Lower lobe of right lung (tissue), 2 donors: ENCODE measurements around the gene GPR157. TPM values are rescaled to one million over a fixed set of nuclear protein-coding genes. Genes with fewer than 3 reads are reported as not detected.

Experiments used
- ATAC-seq, 2 donors: fragments of 200-7000 bp; cut with Tn5 transposase; one replicate each; pipeline ENCODE4 v1.9.1; 2020 to 2022; ENCODE audit warnings: mild to moderate bottlenecking in 2 of 2, moderate library complexity in 2 of 2
- DNase-seq: peaks from one replicate; pipeline ENCODE4 v3.0.0-alpha.2; 2020
- H3K27ac ChIP-seq: fragments of 200-600 bp; one replicate; pipeline ENCODE4 v1.8.0; 2022
- H3K27me3 ChIP-seq: fragments of 200-600 bp; one replicate; pipeline ENCODE4 v1.8.0; 2022; ENCODE audit warnings: low read depth
- H3K36me3 ChIP-seq: fragments of 200-600 bp; one replicate; pipeline ENCODE4 v1.8.0; 2022; ENCODE audit warnings: mild to moderate bottlenecking
- H3K4me1 ChIP-seq: fragments of 200-600 bp; one replicate; pipeline ENCODE4 v1.8.0; 2022
- H3K4me3 ChIP-seq: fragments of 200-600 bp; one replicate; pipeline ENCODE4 v1.8.0; 2022; ENCODE audit warnings: mild to moderate bottlenecking
- H3K9me3 ChIP-seq: fragments of 200-600 bp; one replicate; pipeline ENCODE4 v1.8.0; 2022
- CTCF ChIP-seq: fragments of 200-600 bp; IDR thresholded peaks from one replicate; pipeline ENCODE4 v1.8.0; 2022; ENCODE audit warnings: antibody characterized with exemption, mild to moderate bottlenecking
- intact Hi-C: fragments of 100-400 bp; cut with DNase I; formaldehyde crosslinking; loops from one replicate; pipeline ENCODE4 v1.11.0; 2022
- total RNA-seq: library from RNA; stranded (reverse); fragmentation: NEBNext Ultra II Directional; extraction: Animal tissue kit (Norgen Biotek cat#: 25700); gene quantifications from one replicate; pipeline ENCODE4 v1.2.1, GENCODE V29; 2021
- donor health status: DM: no; HTN: yes; CAD: no; lungs with severe emphysema.

The GPR157 gene
- total RNA-seq, 1 donor from 2014 or later, result 14.2 TPM

GRCh38 chr1:9135073-9135836 lies 6.4 kb upstream of the GPR157 start:
- Histone ChIP-seq H3K4me1 (no peaks in the 10 kb centered on the region), H3K9me3 (no peaks in the 10 kb centered on the region), H3K27me3 (no peaks in the 10 kb centered on the region), H3K36me3 (no peaks in the 10 kb centered on the region), H3K27ac (peak overlapping the region; percentile 44), H3K4me3 (no peak overlapping the region)
- intact Hi-C loops, result no loop called here
- no peak for TF ChIP-seq CTCF
- ATAC-seq, result peak; percentile 48 to 57
- no peak for DNase-seq

GRCh38 chr1:9133870-9134585 lies 5.1 kb upstream of the GPR157 start:
- no peak for TF ChIP-seq CTCF
- Histone ChIP-seq H3K27me3 (no peaks in the 10 kb centered on the region), H3K27ac (peak overlapping the region; percentile 44), H3K4me1 (no peaks in the 10 kb centered on the region), H3K9me3 (no peaks in the 10 kb centered on the region), H3K4me3 (no peak overlapping the region), H3K36me3 (no peaks in the 10 kb centered on the region)
- intact Hi-C loops, result no loop called here
- ATAC-seq, result no peak
- DNase-seq, result peak; percentile 0

GRCh38 chr1:9129266-9130041 lies 552 bp upstream of the GPR157 start:
- DNase-seq, result peak; percentile 96
- peak; percentile 90 for ATAC-seq
- H3K4me1 ChIP-seq, result peaks cover 32% of the 10 kb centered on the region
- H3K27ac ChIP-seq, result peak overlapping the region; percentile 80
- peak overlapping the region; percentile 69 for H3K4me3 ChIP-seq
- no peak for TF ChIP-seq CTCF
- intact Hi-C loops, result no loop called here
- no peaks in the 10 kb centered on the region for H3K36me3 ChIP-seq
- no peaks in the 10 kb centered on the region for H3K9me3 ChIP-seq
- H3K27me3 ChIP-seq, result no peaks in the 10 kb centered on the region

GRCh38 chr1:9128166-9128519 lies 759 bp downstream of the GPR157 start:
- ATAC-seq (peak; percentile 48 to 62), DNase-seq (peak; percentile 76)
- Histone ChIP-seq H3K36me3 (no peaks in the 10 kb centered on the region), H3K27ac (peak overlapping the region; percentile 85), H3K4me3 (peak overlapping the region; percentile 69), H3K4me1 (peaks cover 32% of the 10 kb centered on the region), H3K9me3 (no peaks in the 10 kb centered on the region), H3K27me3 (no peaks in the 10 kb centered on the region)
- TF ChIP-seq CTCF, result no peak
- intact Hi-C loops, result no loop called here

GRCh38 chr1:9127395-9128165 lies 1.3 kb downstream of the GPR157 start:
- ATAC-seq (peak in 1 of 2 donors; percentile 9), DNase-seq (peak; percentile 51)
- no peak for TF ChIP-seq CTCF
- H3K9me3 ChIP-seq, result no peaks in the 10 kb centered on the region
- peak overlapping the region; percentile 85 for H3K27ac ChIP-seq
- H3K4me3 ChIP-seq, result peak overlapping the region; percentile 69
- no peaks in the 10 kb centered on the region for H3K27me3 ChIP-seq
- intact Hi-C loops, result no loop called here
- H3K4me1 ChIP-seq, result peaks cover 32% of the 10 kb centered on the region
- H3K36me3 ChIP-seq, result no peaks in the 10 kb centered on the region
